ENCODE measurements around the gene FAM72B.
"Not testable (repeated sequence)": the region's sequence is repeated elsewhere in the genome, so short reads cannot be mapped to it uniquely, and the experiment has no call there.

FAM72B gene

GRCh38 chr1:121183867-121184266 lies 273 bp downstream of the FAM72B start:
- not testable (repeated sequence) for DNase-seq; H3K36me3 Mint-ChIP-seq (ENCODE audit: insufficient read depth); H3K27ac Mint-ChIP-seq; H3K4me3 Mint-ChIP-seq; H3K4me1 Mint-ChIP-seq (ENCODE audit: low read depth in 2 of 2); H3K9me3 Mint-ChIP-seq; ATAC-seq (replicated peaks); H3K27me3 Mint-ChIP-seq

GRCh38 chr1:121178197-121178596 lies 5.9 kb downstream of the FAM72B start:
- DNase-seq; H3K9me3 Mint-ChIP-seq; H3K27me3 Mint-ChIP-seq; H3K36me3 Mint-ChIP-seq (ENCODE audit: insufficient read depth); H3K4me3 Mint-ChIP-seq; H3K4me1 Mint-ChIP-seq (ENCODE audit: low read depth in 2 of 2); ATAC-seq (replicated peaks); H3K27ac Mint-ChIP-seq: not testable (repeated sequence)

GRCh38 chr1:121176649-121177048 lies 7.5 kb downstream of the FAM72B start:
- H3K27ac Mint-ChIP-seq; H3K4me1 Mint-ChIP-seq (ENCODE audit: low read depth in 2 of 2); H3K9me3 Mint-ChIP-seq; H3K27me3 Mint-ChIP-seq; DNase-seq; ATAC-seq (replicated peaks); H3K4me3 Mint-ChIP-seq; H3K36me3 Mint-ChIP-seq (ENCODE audit: insufficient read depth): not testable (repeated sequence)

- not testable (repeated sequence) for ATAC-seq (replicated peaks); H3K9me3 Mint-ChIP-seq; DNase-seq; H3K36me3 Mint-ChIP-seq (ENCODE audit: insufficient read depth); H3K4me1 Mint-ChIP-seq (ENCODE audit: low read depth in 2 of 2); H3K4me3 Mint-ChIP-seq; H3K27me3 Mint-ChIP-seq; H3K27ac Mint-ChIP-seq
These were observed 15.9 kb downstream of the FAM72B start for GRCh38 chr1:121168152-121168668.

GRCh38 chr1:121167225-121167738 lies 16.9 kb downstream of the FAM72B start:
- H3K9me3 Mint-ChIP-seq; H3K4me1 Mint-ChIP-seq (ENCODE audit: low read depth in 2 of 2); ATAC-seq (replicated peaks); H3K27ac Mint-ChIP-seq; H3K36me3 Mint-ChIP-seq (ENCODE audit: insufficient read depth); H3K27me3 Mint-ChIP-seq; DNase-seq; H3K4me3 Mint-ChIP-seq: not testable (repeated sequence)

- H3K9me3 Mint-ChIP-seq; H3K27ac Mint-ChIP-seq; H3K36me3 Mint-ChIP-seq (ENCODE audit: insufficient read depth); ATAC-seq (replicated peaks); H3K4me3 Mint-ChIP-seq; DNase-seq; H3K27me3 Mint-ChIP-seq; H3K4me1 Mint-ChIP-seq (ENCODE audit: low read depth in 2 of 2): not testable (repeated sequence)
These were observed 18.8 kb downstream of the FAM72B start for GRCh38 chr1:121165296-121165695.

GRCh38 chr1:121163850-121164757 lies 20.0 kb downstream of the FAM72B start:
- not testable (repeated sequence) for H3K36me3 Mint-ChIP-seq (ENCODE audit: insufficient read depth); DNase-seq; H3K9me3 Mint-ChIP-seq; ATAC-seq (replicated peaks); H3K4me3 Mint-ChIP-seq; H3K4me1 Mint-ChIP-seq (ENCODE audit: low read depth in 2 of 2); H3K27me3 Mint-ChIP-seq; H3K27ac Mint-ChIP-seq

- not testable (repeated sequence) for H3K27me3 Mint-ChIP-seq; H3K4me3 Mint-ChIP-seq; H3K27ac Mint-ChIP-seq; H3K36me3 Mint-ChIP-seq (ENCODE audit: insufficient read depth); ATAC-seq (replicated peaks); H3K9me3 Mint-ChIP-seq; H3K4me1 Mint-ChIP-seq (ENCODE audit: low read depth in 2 of 2); DNase-seq
These were observed 22.8 kb downstream of the FAM72B start for GRCh38 chr1:121161199-121161901.

- not testable (repeated sequence) for DNase-seq; ATAC-seq (replicated peaks); H3K4me1 Mint-ChIP-seq (ENCODE audit: low read depth in 2 of 2); H3K4me3 Mint-ChIP-seq; H3K27me3 Mint-ChIP-seq; H3K9me3 Mint-ChIP-seq; H3K27ac Mint-ChIP-seq; H3K36me3 Mint-ChIP-seq (ENCODE audit: insufficient read depth)
These were observed 24.0 kb downstream of the FAM72B start for GRCh38 chr1:121160118-121160517.

- H3K36me3 Mint-ChIP-seq (ENCODE audit: insufficient read depth); H3K27ac Mint-ChIP-seq; H3K27me3 Mint-ChIP-seq; H3K4me1 Mint-ChIP-seq (ENCODE audit: low read depth in 2 of 2); DNase-seq; H3K9me3 Mint-ChIP-seq; H3K4me3 Mint-ChIP-seq; ATAC-seq (replicated peaks): not testable (repeated sequence)
These were observed 26.5 kb downstream of the FAM72B start for GRCh38 chr1:121157609-121158008.

GRCh38 chr1:121156958-121157603 lies 27.1 kb downstream of the FAM72B start:
- ATAC-seq (replicated peaks); H3K4me1 Mint-ChIP-seq (ENCODE audit: low read depth in 2 of 2); H3K9me3 Mint-ChIP-seq; H3K4me3 Mint-ChIP-seq; H3K27me3 Mint-ChIP-seq; H3K27ac Mint-ChIP-seq; DNase-seq; H3K36me3 Mint-ChIP-seq (ENCODE audit: insufficient read depth): not testable (repeated sequence)

GRCh38 chr1:121155671-121156358 lies 28.3 kb downstream of the FAM72B start:
- H3K4me1 Mint-ChIP-seq (ENCODE audit: low read depth in 2 of 2); ATAC-seq (replicated peaks): not testable (repeated sequence)

GRCh38 chr1:121154811-121155210 lies 29.3 kb downstream of the FAM72B start:
- DNase-seq; H3K4me3 Mint-ChIP-seq; H3K4me1 Mint-ChIP-seq (ENCODE audit: low read depth in 2 of 2); H3K36me3 Mint-ChIP-seq (ENCODE audit: insufficient read depth); H3K9me3 Mint-ChIP-seq; H3K27me3 Mint-ChIP-seq; ATAC-seq (replicated peaks); H3K27ac Mint-ChIP-seq: not testable (repeated sequence)

More at GRCh38 chr1:121155671-121156358, 28.3 kb downstream of the FAM72B start:
- not testable (repeated sequence) for H3K27ac Mint-ChIP-seq; H3K9me3 Mint-ChIP-seq; DNase-seq; H3K36me3 Mint-ChIP-seq (ENCODE audit: insufficient read depth); H3K4me3 Mint-ChIP-seq; H3K27me3 Mint-ChIP-seq

Measured in effector memory CD8-positive, alpha-beta T cell (primary cell).